Dermis lymphatic vessel endothelial cell (primary cell): Measurements from ENCODE around the gene RNF138. TPM values are rescaled to one million over a fixed set of nuclear protein-coding genes. Genes with fewer than 3 reads are reported as not detected.

Source experiments
- total RNA-seq: library from RNA; depleted of rRNA; stranded (reverse); fragments of >200 nt; gene quantifications from 2 replicates; pipeline ENCODE4 v1.2.1, GENCODE V29; 2014

RNF138 gene, protein sequence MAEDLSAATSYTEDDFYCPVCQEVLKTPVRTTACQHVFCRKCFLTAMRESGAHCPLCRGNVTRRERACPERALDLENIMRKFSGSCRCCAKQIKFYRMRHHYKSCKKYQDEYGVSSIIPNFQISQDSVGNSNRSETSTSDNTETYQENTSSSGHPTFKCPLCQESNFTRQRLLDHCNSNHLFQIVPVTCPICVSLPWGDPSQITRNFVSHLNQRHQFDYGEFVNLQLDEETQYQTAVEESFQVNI
- total RNA-seq = 37.6 and 39.2 TPM in 2 replicates

DNA sequence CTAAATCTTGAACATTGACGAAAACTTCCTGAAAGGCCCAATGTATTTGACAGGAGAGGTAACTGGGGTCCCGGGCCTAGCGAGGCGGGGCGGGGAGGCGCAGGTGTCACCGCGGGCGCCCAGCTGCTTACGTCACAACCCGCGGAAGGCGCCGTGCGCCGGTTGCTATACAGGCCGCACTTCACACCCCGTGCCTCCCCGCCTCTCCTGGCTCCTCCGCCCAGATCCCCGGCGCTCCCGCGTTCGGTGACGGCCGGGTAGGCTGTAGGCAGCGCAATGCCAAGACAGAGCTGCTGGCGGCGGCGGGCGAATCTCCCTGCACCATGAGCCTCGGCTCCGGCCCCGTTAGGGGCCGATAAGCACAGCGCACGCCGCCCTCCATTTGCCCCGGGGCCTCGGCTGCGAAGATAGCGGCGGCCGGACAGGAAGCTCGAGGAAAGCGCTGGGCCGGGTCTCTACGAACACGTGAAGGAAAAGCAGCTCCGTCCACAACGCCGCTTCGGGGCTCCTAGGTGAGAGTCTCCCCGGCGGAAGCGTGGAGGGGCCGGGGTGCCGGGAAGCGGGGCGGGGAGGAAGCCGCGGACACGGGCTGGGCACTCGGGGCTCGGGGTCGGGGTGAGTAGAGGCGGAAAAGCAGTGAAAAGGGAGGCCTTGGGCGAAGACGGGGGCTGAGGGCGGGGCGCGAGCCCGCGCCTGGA is at the start of gene RNF138:
Gene RNF138, plus strand, starts transcription at position 151 of the 698 bp plus-strand sequence. CDS start 903 bp downstream, outside the sequence.

Other genes starting within 250 kb of the RNF138 start
- 61.8 and 68.2 TPM in 2 replicates for gene TRAPPC8, start 148.7 kb upstream of the RNF138 start, total RNA-seq
- gene RNF125, start 73.0 kb upstream of the RNF138 start, total RNA-seq = 3.9 and 7.3 TPM in 2 replicates
- 0.09 TPM in 1 of 2 replicates, not detected in the other for gene MEP1B, start 98.2 kb downstream of the RNF138 start, total RNA-seq